C4-2B (cell line): ENCODE data around the gene HILPDA.
"Not testable (repeated sequence)": the region's sequence is repeated elsewhere in the genome, so short reads cannot be mapped to it uniquely, and the experiment has no call there.

Source experiments
- ZFX ChIP-seq: fragments of 450-650 bp; IDR thresholded peaks from 2 replicates; pipeline ENCODE4 v1.6.1; 2017
- TF ChIP-seq, protein P1 (sequence below): fragments of 450-650 bp; conservative IDR thresholded peaks from 2 replicates; pipeline ENCODE4 v1.5.1; 2017; ENCODE audit warnings: mild to moderate bottlenecking

DNA sequence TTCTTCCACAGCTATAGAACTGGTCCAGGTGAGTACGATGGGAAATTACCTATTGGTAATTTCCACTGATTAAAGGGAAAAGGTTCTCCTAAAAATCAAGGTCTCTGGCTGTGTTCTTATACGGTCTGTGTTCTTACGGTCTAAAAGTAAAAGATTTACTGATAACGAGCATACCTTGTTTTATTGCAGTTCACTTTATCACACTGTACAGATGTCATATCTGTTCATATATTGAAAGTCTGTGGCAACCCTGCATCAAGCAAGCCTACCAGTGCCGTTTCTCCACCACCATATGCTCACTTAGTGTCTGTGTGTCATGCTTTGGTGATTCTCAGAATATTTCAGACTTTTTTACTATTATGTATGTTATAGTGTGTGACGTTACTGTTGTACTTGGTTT lies 32.5 kb downstream of the HILPDA start:
- TF ChIP-seq, protein P1, sequence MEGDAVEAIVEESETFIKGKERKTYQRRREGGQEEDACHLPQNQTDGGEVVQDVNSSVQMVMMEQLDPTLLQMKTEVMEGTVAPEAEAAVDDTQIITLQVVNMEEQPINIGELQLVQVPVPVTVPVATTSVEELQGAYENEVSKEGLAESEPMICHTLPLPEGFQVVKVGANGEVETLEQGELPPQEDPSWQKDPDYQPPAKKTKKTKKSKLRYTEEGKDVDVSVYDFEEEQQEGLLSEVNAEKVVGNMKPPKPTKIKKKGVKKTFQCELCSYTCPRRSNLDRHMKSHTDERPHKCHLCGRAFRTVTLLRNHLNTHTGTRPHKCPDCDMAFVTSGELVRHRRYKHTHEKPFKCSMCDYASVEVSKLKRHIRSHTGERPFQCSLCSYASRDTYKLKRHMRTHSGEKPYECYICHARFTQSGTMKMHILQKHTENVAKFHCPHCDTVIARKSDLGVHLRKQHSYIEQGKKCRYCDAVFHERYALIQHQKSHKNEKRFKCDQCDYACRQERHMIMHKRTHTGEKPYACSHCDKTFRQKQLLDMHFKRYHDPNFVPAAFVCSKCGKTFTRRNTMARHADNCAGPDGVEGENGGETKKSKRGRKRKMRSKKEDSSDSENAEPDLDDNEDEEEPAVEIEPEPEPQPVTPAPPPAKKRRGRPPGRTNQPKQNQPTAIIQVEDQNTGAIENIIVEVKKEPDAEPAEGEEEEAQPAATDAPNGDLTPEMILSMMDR = not testable (repeated sequence)
- TF ChIP-seq ZFX = not testable (repeated sequence)
